Activated CD4-positive, CD25-positive, alpha-beta regulatory T cell treated with anti-CD3 and anti-CD28 coated beads, Interleukin-2, amount 50 U/mL, for 72 hours (primary cell): ENCODE measurements around the gene PCNX4.

Experiments
- DNase-seq: peaks from one replicate; pipeline ENCODE4 v3.0.0; 2021

The PCNX4 gene

DNA sequence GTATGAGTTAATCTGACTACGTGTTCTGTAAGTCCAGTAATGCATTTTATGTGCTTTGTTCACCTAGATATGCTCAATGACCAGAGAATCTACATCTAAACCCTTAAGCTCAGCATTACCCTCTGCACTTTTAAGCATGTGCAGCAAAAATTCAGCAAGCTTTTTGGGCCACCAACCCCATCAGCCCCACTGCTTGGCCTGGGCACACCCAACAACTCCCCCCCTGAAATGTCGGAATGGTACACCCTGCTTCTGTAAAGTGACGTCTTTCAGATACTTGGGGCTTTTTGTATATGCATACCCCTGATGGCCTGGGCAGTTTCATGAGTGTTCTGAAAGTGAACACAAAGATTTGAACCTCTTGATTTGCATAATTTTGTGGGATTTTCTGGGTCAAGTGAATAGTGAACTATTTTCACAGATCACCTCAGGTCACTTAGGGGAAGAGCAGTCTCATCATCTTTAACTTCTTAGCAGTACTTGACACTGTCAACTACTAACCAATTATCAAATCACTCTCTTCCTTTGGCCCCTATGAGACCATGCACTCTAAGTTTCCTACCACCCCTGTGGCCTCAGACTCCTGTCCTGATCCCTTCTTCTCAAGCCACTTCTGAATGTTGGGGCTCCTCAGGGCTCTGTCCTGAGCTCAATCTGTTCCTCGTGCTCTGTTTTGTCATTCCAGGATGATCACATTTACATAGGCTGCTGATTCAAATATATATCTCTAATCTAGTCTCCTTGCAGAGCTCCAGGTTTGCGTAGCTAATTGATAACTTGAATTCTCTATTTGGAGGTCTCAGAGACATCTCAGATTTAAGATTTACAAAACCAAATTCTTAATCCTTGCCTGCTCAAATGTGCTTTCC, 121.0 kb downstream of the PCNX4 start:
- DNase-seq = no peak

DNA sequence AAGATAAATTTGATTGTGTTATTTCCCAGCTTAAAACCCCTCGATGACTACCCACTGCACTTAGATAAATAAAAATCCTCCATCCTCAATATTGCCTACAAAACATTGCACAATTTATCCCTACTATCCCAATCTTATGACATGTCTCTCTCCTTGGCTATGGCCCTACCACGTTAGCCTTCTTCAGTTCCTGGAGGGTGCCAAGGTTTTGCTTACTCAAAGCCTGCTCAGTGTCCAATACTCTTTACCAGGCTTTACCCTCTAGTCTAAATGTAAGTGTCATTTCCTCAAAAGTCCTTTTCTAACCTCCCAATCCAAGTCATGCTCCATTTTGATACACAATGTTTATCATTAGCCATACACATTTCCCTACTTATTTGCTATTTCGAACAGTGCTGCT, 122.3 kb downstream of the PCNX4 start:
- no peak for DNase-seq

DNA sequence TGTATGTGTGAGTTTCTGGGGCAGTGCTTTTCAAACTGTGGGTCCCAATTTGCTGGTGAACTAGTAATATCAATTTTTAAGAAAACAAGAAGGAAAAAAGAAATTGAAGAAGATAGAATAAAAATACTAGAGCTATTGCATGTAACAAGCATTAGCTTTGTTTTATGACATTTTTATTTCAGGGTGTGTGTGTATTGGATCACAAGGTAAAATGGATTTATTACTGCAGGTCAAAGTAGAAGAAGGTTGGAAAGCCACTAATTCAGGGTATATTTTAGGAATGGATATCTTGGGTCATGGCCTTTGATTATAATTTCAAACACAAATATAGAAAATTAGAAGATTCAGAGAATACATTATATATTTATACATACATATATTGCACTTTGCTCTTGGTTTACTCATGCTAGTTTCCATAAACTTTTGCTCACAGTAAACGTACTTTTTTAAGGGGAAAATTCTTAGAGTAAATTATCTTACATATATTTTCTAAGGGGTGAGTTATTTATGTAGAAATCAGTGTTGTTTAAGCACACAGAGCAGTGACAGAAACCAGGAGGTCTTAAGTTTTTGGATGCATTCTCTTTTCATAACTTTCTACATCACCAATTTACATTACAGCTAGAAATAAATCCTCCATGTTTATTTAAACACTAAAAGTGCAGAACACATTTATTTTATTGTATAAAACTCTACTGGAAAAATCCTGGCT, 122.8 kb downstream of the PCNX4 start:
- DNase-seq = no peak

- DNase-seq = no peak
Measured at GRCh38 chr14:60215127-60215444, 123.4 kb downstream of the PCNX4 start.

DNA sequence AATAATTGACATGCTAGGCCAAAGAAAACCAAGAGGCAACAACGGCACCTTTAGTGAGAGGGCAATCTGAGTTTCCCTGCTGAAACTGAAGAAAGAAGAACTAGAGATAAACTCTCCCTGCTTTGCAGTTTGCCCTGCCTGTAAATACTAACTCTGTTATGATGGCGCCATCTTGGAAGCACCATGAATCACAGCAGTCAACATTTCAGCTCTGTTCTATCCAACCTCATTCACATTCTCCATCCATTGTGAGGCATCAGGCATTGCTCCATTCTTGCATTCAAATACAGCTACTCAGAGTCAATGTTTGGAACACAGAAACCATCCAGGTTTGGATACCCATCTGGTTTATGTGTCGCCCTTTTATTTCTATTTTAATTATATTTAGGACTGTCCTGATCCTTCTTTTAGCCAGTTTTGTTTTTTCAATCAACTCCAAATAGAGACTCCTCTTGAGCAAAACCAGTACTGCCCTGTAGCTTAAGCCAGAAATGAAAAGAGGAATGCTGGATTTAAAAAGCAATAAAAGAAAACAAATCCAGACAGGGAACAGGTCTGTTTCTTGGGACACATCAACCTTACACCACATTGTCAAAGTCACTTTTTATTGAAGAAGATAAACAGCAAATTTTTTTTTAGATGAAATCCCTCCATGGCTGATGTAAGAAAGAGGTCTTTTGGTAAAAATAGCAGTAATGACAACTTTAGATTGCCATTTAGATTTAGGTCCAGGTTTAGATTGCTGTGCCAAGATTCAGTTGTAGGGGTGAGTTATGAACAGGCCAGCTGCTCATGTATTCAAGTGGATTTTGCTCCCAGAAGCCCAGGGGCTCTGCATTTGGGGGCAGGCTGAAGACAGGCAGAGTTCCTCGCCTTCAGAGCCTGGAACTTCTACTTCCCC, 124.0 kb downstream of the PCNX4 start:
- DNase-seq = no peak

- DNase-seq = no peak
Measured at GRCh38 chr14:60217713-60218112, 126.0 kb downstream of the PCNX4 start.
